Measurements from ENCODE around the gene TENM4.

Gene TENM4

DNA sequence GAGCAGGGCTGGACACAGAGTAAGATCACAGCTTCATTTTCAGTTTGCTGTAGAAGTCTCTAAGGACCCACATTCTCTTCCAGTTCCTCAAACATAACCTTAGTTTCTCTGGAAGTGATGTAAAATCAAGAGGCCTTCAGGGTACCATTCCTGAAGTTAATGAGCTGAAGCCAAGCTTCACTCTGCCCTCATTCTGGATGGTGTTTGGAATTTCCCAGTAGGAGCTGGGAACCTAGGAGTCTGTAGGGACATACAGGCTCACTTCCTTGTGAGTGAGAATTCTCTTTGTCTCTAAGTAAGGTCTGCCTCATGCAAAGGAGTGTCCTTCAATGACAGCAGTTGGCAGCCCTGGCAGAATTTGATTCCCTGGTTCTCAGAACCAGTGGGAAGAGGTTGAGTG is 723.8 kb downstream of the TENM4 start:
- TF ChIP-seq EZH2 (IDR thresholded peaks at IDR 0.05): no peak
- TF ChIP-seq FOXP2 (optimal IDR thresholded peaks at IDR 0.05; ENCODE audit: control extremely low read depth, extremely low read length, insufficient read depth): no peak
- no peak for TF ChIP-seq POLR2AphosphoS5 (IDR thresholded peaks at IDR 0.05; ENCODE audit: borderline replicate concordance, low read depth, low read length)
- no peak overlapping the region for H3K27ac ChIP-seq
- no peaks in the 10 kb centered on the region for H3K36me3 ChIP-seq (ENCODE audit: insufficient read depth, low read length)

DNA sequence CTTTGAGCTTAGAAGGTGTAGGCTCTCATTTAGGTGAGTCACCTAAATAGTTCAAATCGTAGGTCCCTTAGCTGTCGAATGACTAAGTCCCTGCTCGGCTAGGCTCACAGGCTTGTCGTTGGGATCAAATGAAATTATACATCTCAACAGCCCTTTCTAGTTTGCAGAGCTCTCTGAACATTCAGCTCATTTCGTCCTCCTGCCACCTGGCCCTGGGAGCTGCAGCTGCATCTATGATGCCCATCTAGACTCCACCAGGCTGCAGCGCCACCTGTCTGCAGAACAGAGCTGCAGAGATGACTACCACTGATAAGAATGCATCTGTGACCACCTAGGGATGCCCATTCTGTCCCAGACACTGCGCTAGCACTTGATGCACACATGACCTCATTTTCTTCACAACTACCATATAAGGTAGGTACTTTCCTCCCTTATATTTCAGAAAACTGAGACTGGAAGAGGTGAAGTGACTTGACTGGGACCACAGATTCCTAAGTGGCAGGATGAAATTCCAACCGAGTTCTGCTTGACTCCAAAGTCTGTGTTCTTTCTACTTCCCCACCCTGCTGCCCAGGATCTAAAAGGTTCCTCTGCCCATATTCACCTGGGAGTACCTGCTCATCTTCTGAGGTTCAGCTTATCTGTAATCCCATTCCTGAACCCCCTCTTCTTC is 725.1 kb downstream of the TENM4 start:
- no peak overlapping the region for H3K27ac ChIP-seq

More for the DNA sequence above, 723.8 kb downstream of the TENM4 start:
- Histone ChIP-seq H3K9ac (ENCODE audit: insufficient read length) (no peak overlapping the region), H3K9me3 (ENCODE audit: low read depth, low read length) (no peaks in the 10 kb centered on the region), H3K4me3 (no peak overlapping the region)
- no peak for DNase-seq (ENCODE audit: low read depth, low spot score)

DNA sequence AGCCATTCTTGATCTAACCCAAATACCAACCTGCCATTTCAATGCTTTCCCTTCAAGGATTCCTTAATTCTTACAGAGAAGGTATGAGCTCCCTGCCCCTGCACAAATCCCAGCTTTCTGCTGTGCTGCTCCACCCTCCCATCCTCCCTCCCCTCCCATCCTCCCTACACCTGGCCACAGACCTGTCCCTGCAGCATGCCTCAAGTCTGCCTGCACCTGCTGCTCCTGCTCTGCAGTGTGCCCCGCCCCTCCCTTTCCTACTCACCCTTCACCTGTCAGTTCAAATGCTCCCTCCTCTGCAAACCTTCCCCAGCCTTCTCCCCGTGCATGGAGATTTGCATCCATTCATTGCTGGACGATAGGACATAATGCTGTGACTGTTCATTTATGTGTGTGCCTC is 726.3 kb downstream of the TENM4 start:
- Histone ChIP-seq H3K9me3 (ENCODE audit: low read depth, low read length) (no peaks in the 10 kb centered on the region), H3K9ac (ENCODE audit: insufficient read length) (no peak overlapping the region), H3K4me3 (no peak overlapping the region), H3K36me3 (ENCODE audit: insufficient read depth, low read length) (no peaks in the 10 kb centered on the region), H3K27ac (no peak overlapping the region)
- TF ChIP-seq FOXP2 (optimal IDR thresholded peaks at IDR 0.05; ENCODE audit: control extremely low read depth, extremely low read length, insufficient read depth) (no peak), POLR2AphosphoS5 (IDR thresholded peaks at IDR 0.05; ENCODE audit: borderline replicate concordance, low read depth, low read length) (no peak)
- no peak for DNase-seq (ENCODE audit: low read depth, low spot score)

More for the DNA sequence above, 725.1 kb downstream of the TENM4 start:
- Histone ChIP-seq H3K9ac (ENCODE audit: insufficient read length) (no peak overlapping the region), H3K9me3 (ENCODE audit: low read depth, low read length) (no peaks in the 10 kb centered on the region), H3K36me3 (ENCODE audit: insufficient read depth, low read length) (no peaks in the 10 kb centered on the region), H3K4me3 (no peak overlapping the region)
- no peak for DNase-seq (ENCODE audit: low read depth, low spot score)
- TF ChIP-seq FOXP2 (optimal IDR thresholded peaks at IDR 0.05; ENCODE audit: control extremely low read depth, extremely low read length, insufficient read depth): no peak
- TF ChIP-seq POLR2AphosphoS5 (IDR thresholded peaks at IDR 0.05; ENCODE audit: borderline replicate concordance, low read depth, low read length): no peak
- no peak for TF ChIP-seq EZH2 (IDR thresholded peaks at IDR 0.05)

DNA sequence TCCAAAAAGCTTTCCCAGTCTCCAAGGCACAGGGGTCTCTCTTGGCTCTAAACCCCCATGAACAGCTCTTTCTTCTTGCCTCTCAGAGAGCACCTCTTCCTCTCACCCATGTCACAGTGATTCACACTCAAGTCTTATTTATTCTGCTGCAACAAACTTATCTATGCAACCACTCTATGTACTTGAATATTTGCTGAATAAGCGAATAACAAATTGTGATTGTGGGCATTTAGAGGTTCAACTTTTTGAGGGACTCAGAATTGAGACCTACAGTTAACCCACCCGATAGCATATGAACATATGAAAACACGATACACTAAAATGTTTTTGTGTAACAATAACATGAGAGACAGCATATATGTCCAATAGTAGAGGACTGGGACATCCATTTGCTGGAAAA is 729.1 kb downstream of the TENM4 start:
- H3K9ac ChIP-seq (ENCODE audit: insufficient read length): no peak overlapping the region
- no peaks in the 10 kb centered on the region for H3K36me3 ChIP-seq (ENCODE audit: insufficient read depth, low read length)
- no peaks in the 10 kb centered on the region for H3K9me3 ChIP-seq (ENCODE audit: low read depth, low read length)
- TF ChIP-seq POLR2AphosphoS5 (IDR thresholded peaks at IDR 0.05; ENCODE audit: borderline replicate concordance, low read depth, low read length) (no peak), FOXP2 (optimal IDR thresholded peaks at IDR 0.05; ENCODE audit: control extremely low read depth, extremely low read length, insufficient read depth) (no peak), EZH2 (IDR thresholded peaks at IDR 0.05) (no peak)
- no peak overlapping the region for H3K4me3 ChIP-seq
- H3K27ac ChIP-seq: no peak overlapping the region
- no peak for DNase-seq (ENCODE audit: low read depth, low spot score)

DNA sequence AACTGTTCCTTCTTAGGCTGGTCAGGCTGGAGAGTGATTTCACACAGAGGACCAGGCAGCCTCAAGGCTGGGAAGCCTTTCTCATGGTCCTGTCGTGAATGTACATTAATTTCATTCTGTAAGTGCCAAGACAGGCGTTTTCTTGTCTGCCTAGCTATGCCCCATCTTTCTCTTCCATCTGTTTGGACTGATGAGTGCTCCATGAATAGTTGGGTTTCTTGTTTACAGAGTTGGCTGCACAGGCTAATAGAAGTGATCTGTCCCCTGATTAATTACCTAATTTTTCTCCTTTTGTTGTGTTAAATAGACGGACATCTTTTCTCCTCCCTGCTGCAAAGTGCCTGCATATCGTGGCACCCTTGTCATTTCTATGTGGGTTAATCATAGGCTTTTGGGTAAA is 730.4 kb downstream of the TENM4 start:
- Histone ChIP-seq H3K36me3 (ENCODE audit: insufficient read depth, low read length) (no peaks in the 10 kb centered on the region), H3K4me3 (no peak overlapping the region), H3K9ac (ENCODE audit: insufficient read length) (no peak overlapping the region), H3K9me3 (ENCODE audit: low read depth, low read length) (no peaks in the 10 kb centered on the region), H3K27ac (no peak overlapping the region)
- TF ChIP-seq EZH2 (IDR thresholded peaks at IDR 0.05) (no peak), FOXP2 (optimal IDR thresholded peaks at IDR 0.05; ENCODE audit: control extremely low read depth, extremely low read length, insufficient read depth) (no peak), POLR2AphosphoS5 (IDR thresholded peaks at IDR 0.05; ENCODE audit: borderline replicate concordance, low read depth, low read length) (no peak)
- DNase-seq (ENCODE audit: low read depth, low spot score): no peak

DNA sequence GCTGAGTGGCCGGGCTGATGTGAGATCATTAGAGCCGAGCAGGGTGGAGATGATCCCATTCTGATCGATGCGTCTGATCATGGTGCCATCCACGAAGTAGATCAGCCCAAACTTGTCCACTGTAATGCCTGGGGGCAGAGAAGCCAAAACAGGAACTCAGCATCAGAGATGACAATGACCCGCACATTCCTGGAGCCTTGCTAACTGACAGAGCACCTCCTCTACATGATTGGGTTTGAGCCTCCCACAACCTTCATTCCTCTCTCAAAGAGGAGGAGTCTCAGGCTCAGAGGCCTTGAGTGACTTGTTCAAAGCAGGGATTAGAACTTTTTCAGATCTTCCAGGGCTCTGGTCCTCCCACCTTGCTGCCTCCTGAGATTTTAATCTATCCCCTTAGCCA is 732.4 kb downstream of the TENM4 start:
- H3K9me3 ChIP-seq (ENCODE audit: low read depth, low read length): no peaks in the 10 kb centered on the region
- TF ChIP-seq POLR2AphosphoS5 (IDR thresholded peaks at IDR 0.05; ENCODE audit: borderline replicate concordance, low read depth, low read length) (no peak), EZH2 (IDR thresholded peaks at IDR 0.05) (no peak), FOXP2 (optimal IDR thresholded peaks at IDR 0.05; ENCODE audit: control extremely low read depth, extremely low read length, insufficient read depth) (no peak)
- no peaks in the 10 kb centered on the region for H3K36me3 ChIP-seq (ENCODE audit: insufficient read depth, low read length)
- no peak overlapping the region for H3K27ac ChIP-seq
- no peak for DNase-seq (ENCODE audit: low read depth, low spot score)
- H3K4me3 ChIP-seq: no peak overlapping the region
- no peak overlapping the region for H3K9ac ChIP-seq (ENCODE audit: insufficient read length)

DNA sequence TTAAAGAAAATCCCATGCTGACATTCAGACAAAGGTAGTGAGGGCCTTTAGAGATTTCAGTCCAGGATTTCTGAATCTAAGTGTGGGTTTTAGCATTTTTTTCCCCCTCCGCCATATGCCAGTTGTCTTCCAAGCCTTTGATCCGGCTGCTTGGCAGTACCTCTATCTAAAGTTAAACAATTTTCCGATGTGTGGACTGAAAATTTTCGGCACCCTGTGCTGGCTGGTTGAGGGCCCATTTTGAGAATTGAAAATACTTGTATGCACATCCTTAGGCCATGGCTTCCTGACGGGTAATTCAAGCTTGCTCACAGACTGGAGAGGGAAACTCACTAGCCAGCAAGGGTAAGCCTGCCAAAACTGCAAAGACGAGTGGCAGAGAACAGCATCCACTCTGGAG is 734.3 kb downstream of the TENM4 start:
- TF ChIP-seq POLR2AphosphoS5 (IDR thresholded peaks at IDR 0.05; ENCODE audit: borderline replicate concordance, low read depth, low read length): no peak
- TF ChIP-seq EZH2 (IDR thresholded peaks at IDR 0.05): no peak
- no peak for TF ChIP-seq FOXP2 (optimal IDR thresholded peaks at IDR 0.05; ENCODE audit: control extremely low read depth, extremely low read length, insufficient read depth)
- Histone ChIP-seq H3K9me3 (ENCODE audit: low read depth, low read length) (no peaks in the 10 kb centered on the region), H3K4me3 (no peak overlapping the region), H3K36me3 (ENCODE audit: insufficient read depth, low read length) (no peaks in the 10 kb centered on the region), H3K27ac (no peak overlapping the region), H3K9ac (ENCODE audit: insufficient read length) (no peak overlapping the region)
- no peak for DNase-seq (ENCODE audit: low read depth, low spot score)

DNA sequence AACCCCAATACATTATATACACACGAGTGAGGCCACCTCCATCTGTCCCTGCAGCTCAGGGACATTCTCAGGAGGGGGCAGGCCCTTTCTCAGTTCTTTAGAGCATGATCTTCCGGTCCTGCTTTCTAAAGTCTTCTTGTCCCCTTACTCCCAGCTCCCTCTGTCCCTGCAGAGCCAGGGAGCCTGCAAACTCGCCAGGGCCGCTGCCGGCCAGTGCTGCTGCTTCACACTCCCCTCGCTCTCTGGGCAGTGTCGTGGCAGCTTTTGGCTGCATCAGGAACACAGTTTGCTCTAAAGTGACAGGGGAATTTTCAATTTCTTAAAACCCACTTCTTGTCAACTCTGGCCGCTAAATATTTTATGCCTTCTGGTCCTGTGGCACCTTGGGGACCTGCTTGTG is 736.0 kb downstream of the TENM4 start:
- Histone ChIP-seq H3K4me3 (no peak overlapping the region), H3K36me3 (ENCODE audit: insufficient read depth, low read length) (no peaks in the 10 kb centered on the region), H3K9ac (ENCODE audit: insufficient read length) (no peak overlapping the region), H3K27ac (no peak overlapping the region), H3K9me3 (ENCODE audit: low read depth, low read length) (no peaks in the 10 kb centered on the region)
- TF ChIP-seq POLR2AphosphoS5 (IDR thresholded peaks at IDR 0.05; ENCODE audit: borderline replicate concordance, low read depth, low read length): no peak
- TF ChIP-seq EZH2 (IDR thresholded peaks at IDR 0.05): no peak
- no peak for DNase-seq (ENCODE audit: low read depth, low spot score)

DNA sequence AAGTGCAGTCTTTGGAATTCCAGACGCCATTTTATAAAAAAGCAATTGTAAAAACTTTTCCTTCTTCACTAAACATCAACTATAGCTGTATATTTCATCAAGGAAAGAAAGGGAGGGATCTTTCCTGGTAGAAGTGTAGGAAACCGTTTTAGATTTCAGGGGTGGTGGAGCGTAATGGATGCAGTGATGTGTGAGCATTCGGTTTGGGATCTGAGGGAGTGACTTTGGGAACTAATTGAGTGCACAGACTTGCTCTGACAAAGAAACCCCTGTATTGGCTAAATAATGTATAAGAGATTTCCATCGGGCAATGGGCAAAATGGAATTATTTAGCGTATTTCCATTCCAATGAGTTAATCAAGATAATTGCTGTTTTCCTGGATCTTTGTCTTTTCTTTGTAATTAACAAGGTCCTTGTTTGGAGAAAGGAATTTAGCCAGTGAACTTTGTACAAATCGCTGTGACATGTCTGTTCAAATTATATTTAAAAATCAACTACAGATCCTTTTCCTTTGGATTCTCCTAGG is 741.2 kb downstream of the TENM4 start:
- Histone ChIP-seq H3K4me3 (no peak overlapping the region), H3K9me3 (ENCODE audit: low read depth, low read length) (no peaks in the 10 kb centered on the region), H3K36me3 (ENCODE audit: insufficient read depth, low read length) (no peaks in the 10 kb centered on the region), H3K27ac (no peak overlapping the region), H3K9ac (ENCODE audit: insufficient read length) (no peak overlapping the region)
- no peak for TF ChIP-seq FOXP2 (optimal IDR thresholded peaks at IDR 0.05; ENCODE audit: control extremely low read depth, extremely low read length, insufficient read depth)
- TF ChIP-seq EZH2 (IDR thresholded peaks at IDR 0.05): no peak
- no peak for TF ChIP-seq POLR2AphosphoS5 (IDR thresholded peaks at IDR 0.05; ENCODE audit: borderline replicate concordance, low read depth, low read length)
- DNase-seq (ENCODE audit: low read depth, low spot score): no peak
